Peyer's patch (tissue), 4 donors: Measurements from ENCODE around the gene YPEL4. TPM values are rescaled to one million over a fixed set of nuclear protein-coding genes. Genes with fewer than 3 reads are reported as not detected.

Experiments used
- DNase-seq, 3 donors: peaks; one replicate each; pipeline ENCODE4 v3.0.0-alpha.2; 2017 to 2019
- H3K27ac ChIP-seq, 4 donors: fragments of 200-600 bp; sonication (generic); one replicate each; pipeline ENCODE4 v1.5.1; 2016 to 2019
- H3K27me3 ChIP-seq, 2 donors: fragments of 200-600 bp; sonication (generic); one replicate each; pipeline ENCODE4 v1.5.1; 2019
- H3K36me3 ChIP-seq, 3 donors: fragments of 200-600 bp; sonication (generic); one replicate each; pipeline ENCODE4 v1.5.1; 2016 to 2019
- H3K4me1 ChIP-seq, 4 donors: fragments of 200-600 bp; sonication (generic); one replicate each; pipeline ENCODE4 v1.5.1; 2016 to 2019
- H3K4me3 ChIP-seq, 4 donors: fragments of 200-600 bp; sonication (generic); 1 replicate in 3 of 4; 2 replicates in 1 of 4; pipeline ENCODE4 v1.5.1; 2016 to 2019; ENCODE audit warnings: mild to moderate bottlenecking in 1 of 4
- H3K9me3 ChIP-seq, 4 donors: fragments of 200-600 bp; sonication (generic); one replicate each; pipeline ENCODE4 v1.5.1; 2016 to 2019; ENCODE audit warnings: mild to moderate bottlenecking in 1 of 4
- POLR2A ChIP-seq, 2 donors: fragments of 450-650 bp; IDR thresholded peaks; one replicate each; pipeline ENCODE4 v1.5.1; 2017; ENCODE audit warnings: antibody characterized with exemption in 2 of 2, mild to moderate bottlenecking in 2 of 2, moderate library complexity in 2 of 2
- total RNA-seq, 4 donors: library from RNA; depleted of rRNA; stranded (reverse); fragments of >200 nt; gene quantifications; one replicate each; pipeline ENCODE4 v1.1.0, GENCODE V29; 2016
- TF ChIP-seq, protein P1 (sequence below), 6 experiments: fragments of 450-650 bp in 4 of 6; fragments of 200-600 bp in 2 of 6; sonication (generic) in 1 of 6; IDR thresholded peaks; one replicate each; pipeline ENCODE4 v1.5.1; 2017 to 2019; ENCODE audit warnings: antibody characterized with exemption in 6 of 6, mild to moderate bottlenecking in 3 of 6, moderate library complexity in 1 of 6

The YPEL4 gene
- total RNA-seq, 4 donors from 2014 or later: 0.35 to 2.5 (median 0.71) TPM

GRCh38 chr11:57663975-57664374, 14.3 kb upstream of the YPEL4 start:
- Histone ChIP-seq H3K4me1 (peaks cover 0 to 10% (median 3%) of the 10 kb centered on the region in 4 donors), H3K27me3 (no peaks in the 10 kb centered on the region), H3K27ac (no peak overlapping the region), H3K9me3 (no peaks in the 10 kb centered on the region), H3K4me3 (no peak overlapping the region), H3K36me3 (peaks cover 0 to 31% (median 0%) of the 10 kb centered on the region in 3 donors)
- TF ChIP-seq POLR2A (IDR thresholded peaks at IDR 0.05): no peak
- DNase-seq: no peak

- no peak overlapping the region for H3K27ac ChIP-seq
These were observed 13.2 kb upstream of the YPEL4 start for GRCh38 chr11:57662893-57663292.

DNA sequence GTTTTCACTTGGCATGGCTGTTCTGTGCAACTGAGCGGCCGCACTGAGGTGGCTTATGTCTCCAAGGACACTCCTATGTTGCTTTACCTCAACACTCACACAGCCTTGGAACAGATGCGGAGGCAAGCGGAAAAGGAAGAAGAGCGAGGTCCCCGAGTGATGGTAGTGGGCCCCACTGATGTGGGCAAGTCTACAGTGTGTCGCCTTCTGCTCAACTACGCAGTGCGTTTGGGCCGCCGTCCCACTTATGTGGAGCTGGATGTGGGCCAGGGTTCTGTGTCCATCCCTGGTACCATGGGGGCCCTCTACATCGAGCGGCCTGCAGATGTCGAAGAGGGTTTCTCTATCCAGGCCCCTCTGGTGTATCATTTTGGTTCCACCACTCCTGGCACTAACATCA, 10.0 kb upstream of the YPEL4 start:
- H3K27me3 ChIP-seq: no peaks in the 10 kb centered on the region
- peaks cover 0 to 13% (median 0%) of the 10 kb centered on the region in 4 donors for H3K4me1 ChIP-seq
- H3K36me3 ChIP-seq: peaks cover 0 to 31% (median 0%) of the 10 kb centered on the region in 3 donors
- no peak overlapping the region for H3K27ac ChIP-seq
- H3K4me3 ChIP-seq: no peak overlapping the region
- DNase-seq: no peak
- no peaks in the 10 kb centered on the region for H3K9me3 ChIP-seq
- TF ChIP-seq, protein P1, sequence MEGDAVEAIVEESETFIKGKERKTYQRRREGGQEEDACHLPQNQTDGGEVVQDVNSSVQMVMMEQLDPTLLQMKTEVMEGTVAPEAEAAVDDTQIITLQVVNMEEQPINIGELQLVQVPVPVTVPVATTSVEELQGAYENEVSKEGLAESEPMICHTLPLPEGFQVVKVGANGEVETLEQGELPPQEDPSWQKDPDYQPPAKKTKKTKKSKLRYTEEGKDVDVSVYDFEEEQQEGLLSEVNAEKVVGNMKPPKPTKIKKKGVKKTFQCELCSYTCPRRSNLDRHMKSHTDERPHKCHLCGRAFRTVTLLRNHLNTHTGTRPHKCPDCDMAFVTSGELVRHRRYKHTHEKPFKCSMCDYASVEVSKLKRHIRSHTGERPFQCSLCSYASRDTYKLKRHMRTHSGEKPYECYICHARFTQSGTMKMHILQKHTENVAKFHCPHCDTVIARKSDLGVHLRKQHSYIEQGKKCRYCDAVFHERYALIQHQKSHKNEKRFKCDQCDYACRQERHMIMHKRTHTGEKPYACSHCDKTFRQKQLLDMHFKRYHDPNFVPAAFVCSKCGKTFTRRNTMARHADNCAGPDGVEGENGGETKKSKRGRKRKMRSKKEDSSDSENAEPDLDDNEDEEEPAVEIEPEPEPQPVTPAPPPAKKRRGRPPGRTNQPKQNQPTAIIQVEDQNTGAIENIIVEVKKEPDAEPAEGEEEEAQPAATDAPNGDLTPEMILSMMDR (IDR thresholded peaks at IDR 0.05): no peak
- no peak for TF ChIP-seq POLR2A (IDR thresholded peaks at IDR 0.05)

More at GRCh38 chr11:57662893-57663292, 13.2 kb upstream of the YPEL4 start:
- Histone ChIP-seq H3K36me3 (peaks cover 0 to 31% (median 0%) of the 10 kb centered on the region in 3 donors), H3K9me3 (no peaks in the 10 kb centered on the region), H3K4me1 (peaks cover 0 to 16% (median 2%) of the 10 kb centered on the region in 4 donors), H3K4me3 (no peak overlapping the region), H3K27me3 (no peaks in the 10 kb centered on the region)
- no peak for TF ChIP-seq POLR2A (IDR thresholded peaks at IDR 0.05)
- TF ChIP-seq, protein P1 (IDR thresholded peaks at IDR 0.05): peak in 1 of 6 experiments; percentile 9
- no peak for DNase-seq

- H3K9me3 ChIP-seq: no peaks in the 10 kb centered on the region
- TF ChIP-seq, protein P1 (IDR thresholded peaks at IDR 0.05): no peak
- no peak for TF ChIP-seq POLR2A (IDR thresholded peaks at IDR 0.05)
- peak overlapping the region; percentile 53 to 82 (median 60) for H3K4me3 ChIP-seq
- H3K27me3 ChIP-seq: no peaks in the 10 kb centered on the region
- H3K36me3 ChIP-seq: peaks cover 0 to 31% (median 0%) of the 10 kb centered on the region in 3 donors
- no peak for DNase-seq
- H3K4me1 ChIP-seq: peaks cover 0 to 13% (median 0%) of the 10 kb centered on the region in 4 donors
- peak overlapping the region; percentile 79 to 91 (median 86) for H3K27ac ChIP-seq
These were observed 8.3 kb upstream of the YPEL4 start for GRCh38 chr11:57658023-57658361.

- peak within 1 kb of the TSS; percentile 53 to 82 (median 60) for H3K4me3 ChIP-seq
- no peaks in the 10 kb centered on the region for H3K9me3 ChIP-seq
- H3K27me3 ChIP-seq: no peaks in the 10 kb centered on the region
- TF ChIP-seq POLR2A (IDR thresholded peaks at IDR 0.05): peak; percentile 59 to 72
- TF ChIP-seq, protein P1 (IDR thresholded peaks at IDR 0.05): peak in 1 of 6 experiments; percentile 14
- H3K36me3 ChIP-seq: peaks cover 0 to 31% (median 0%) of the 10 kb centered on the region in 3 donors
- peaks cover 0 to 13% (median 0%) of the 10 kb centered on the region in 4 donors for H3K4me1 ChIP-seq
- peak within 1 kb of the TSS; percentile 79 to 91 (median 86) for H3K27ac ChIP-seq
- peak; percentile 100 for DNase-seq
These were observed 7.7 kb upstream of the YPEL4 start, which contains the start of gene CLP1 for GRCh38 chr11:57657194-57658022. CLP1 (plus strand) TSS chr11:57657762; CDS start chr11:57659477, 1,715 bp downstream.

DNA sequence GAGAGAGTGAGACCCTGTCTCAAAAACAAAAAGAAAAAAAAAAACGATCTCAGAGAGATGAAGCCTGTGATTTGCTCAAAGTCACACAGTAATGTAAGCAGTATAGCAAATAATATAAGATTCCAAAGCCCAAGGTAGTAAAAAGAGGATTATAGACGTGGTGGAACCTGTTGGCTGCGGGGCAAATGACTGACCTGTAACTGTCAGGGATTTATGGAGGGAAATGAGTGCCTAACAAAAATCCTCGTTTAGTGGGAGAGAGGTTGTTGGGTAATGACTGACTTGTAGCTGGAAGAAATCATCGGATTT, 7.1 kb upstream of the YPEL4 start:
- Histone ChIP-seq H3K4me3 (peak overlapping the region; percentile 53 to 82 (median 60)), H3K4me1 (peaks cover 0 to 13% (median 0%) of the 10 kb centered on the region in 4 donors), H3K27me3 (no peaks in the 10 kb centered on the region), H3K36me3 (peaks cover 0 to 25% (median 0%) of the 10 kb centered on the region in 3 donors), H3K27ac (peak overlapping the region; percentile 79 to 91 (median 86)), H3K9me3 (no peaks in the 10 kb centered on the region)
- DNase-seq: no peak
- TF ChIP-seq, protein P1 (IDR thresholded peaks at IDR 0.05): no peak
- TF ChIP-seq POLR2A (IDR thresholded peaks at IDR 0.05): no peak
